IPS-15b (cell line): ENCODE measurements around the gene UBALD2.
A peak's percentile ranks its signal among the peaks of the same experiment; 100 is the strongest.
"Not testable (repeated sequence)": the region's sequence is repeated elsewhere in the genome, so short reads cannot be mapped to it uniquely, and the experiment has no call there.

ENCODE experiments used
- H3K27me3 ChIP-seq: one replicate; pipeline ENCODE4 v1.6.1; 2013; ENCODE audit warnings: low read length; ENCODE audit not compliant: control insufficient read depth, insufficient read depth
- H3K36me3 ChIP-seq: one replicate; pipeline ENCODE4 v1.6.1; 2013; ENCODE audit warnings: low read length; ENCODE audit not compliant: control insufficient read depth, insufficient read depth
- H3K4me1 ChIP-seq: one replicate; pipeline ENCODE4 v1.6.1; 2013; ENCODE audit warnings: mild to moderate bottlenecking, low read length; ENCODE audit not compliant: control insufficient read depth, insufficient read depth
- H3K4me3 ChIP-seq: one replicate; pipeline ENCODE4 v1.5.1; 2013; ENCODE audit warnings: low read depth, low read length
- H3K9ac ChIP-seq: one replicate; pipeline ENCODE4 v1.6.1; 2013; ENCODE audit warnings: low read depth, mild to moderate bottlenecking, low read length
- H3K9me3 ChIP-seq: one replicate; pipeline ENCODE4 v1.6.1; 2013; ENCODE audit warnings: mild to moderate bottlenecking, low read length; ENCODE audit not compliant: control insufficient read depth, insufficient read depth

The UBALD2 gene

DNA sequence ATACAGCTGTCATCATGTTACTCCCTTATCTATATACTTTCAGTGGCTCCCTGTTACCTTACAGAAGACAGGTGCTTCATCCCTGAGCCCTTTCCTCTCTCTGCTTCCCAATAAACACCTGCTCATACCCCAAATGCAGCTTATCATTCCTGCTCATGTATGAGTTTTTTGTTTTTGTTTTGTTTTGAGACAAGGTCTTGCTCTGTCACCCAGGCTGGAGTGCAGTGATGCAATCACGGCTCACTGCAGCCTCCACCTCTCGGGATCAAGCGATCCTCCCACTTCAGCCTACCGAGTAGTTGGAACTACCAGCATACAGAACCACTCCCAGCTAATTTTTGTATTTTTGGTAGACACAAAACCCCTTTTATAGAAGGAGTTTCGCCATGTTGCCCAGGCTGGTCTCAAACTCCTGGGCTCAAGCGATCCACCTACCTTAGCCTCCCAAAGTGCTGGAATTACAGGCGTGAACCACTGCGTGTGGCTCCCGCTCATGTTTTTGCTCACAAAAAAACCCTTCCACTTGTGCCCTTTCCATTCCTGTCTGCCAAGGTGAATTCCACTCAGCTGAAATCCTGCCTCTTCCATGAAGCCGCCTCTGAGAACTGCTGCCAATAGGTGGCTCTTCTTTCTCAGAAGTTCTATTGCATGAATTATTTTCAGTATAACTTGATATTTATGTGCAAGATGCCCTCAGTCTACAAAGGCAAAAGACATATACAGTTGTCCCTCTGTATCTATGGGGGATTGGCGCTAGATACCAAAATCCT lies 16.9 kb upstream of the UBALD2 start:
- Histone ChIP-seq H3K4me1 (peaks cover 2% of the 10 kb centered on the region), H3K9ac (no peak overlapping the region), H3K27me3 (no peaks in the 10 kb centered on the region), H3K9me3 (no peaks in the 10 kb centered on the region), H3K4me3 (no peak overlapping the region), H3K36me3 (no peaks in the 10 kb centered on the region)

DNA sequence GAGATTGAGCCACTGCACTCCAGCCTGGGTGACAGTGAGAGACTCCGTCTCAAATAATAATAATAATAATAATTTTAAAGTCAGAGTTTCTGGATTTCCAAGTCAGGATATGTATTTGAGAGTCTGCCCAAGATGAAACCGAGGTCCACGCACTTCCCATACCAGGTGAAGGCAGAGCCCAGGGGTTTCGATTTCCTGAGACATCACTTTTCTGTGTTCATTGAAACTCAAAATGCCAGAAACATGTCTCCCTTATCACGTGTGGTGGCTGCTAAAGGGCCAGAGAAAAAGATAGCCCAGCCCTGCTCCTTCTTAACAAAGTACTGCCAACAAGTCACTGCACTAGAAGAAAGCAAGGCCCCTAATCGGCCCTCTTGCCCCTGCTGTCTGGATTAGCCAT lies 15.0 kb upstream of the UBALD2 start:
- no peaks in the 10 kb centered on the region for H3K9me3 ChIP-seq
- H3K4me3 ChIP-seq = no peak overlapping the region
- H3K27me3 ChIP-seq = no peaks in the 10 kb centered on the region
- H3K4me1 ChIP-seq = peaks cover 2% of the 10 kb centered on the region
- no peak overlapping the region for H3K9ac ChIP-seq
- H3K36me3 ChIP-seq = no peaks in the 10 kb centered on the region

DNA sequence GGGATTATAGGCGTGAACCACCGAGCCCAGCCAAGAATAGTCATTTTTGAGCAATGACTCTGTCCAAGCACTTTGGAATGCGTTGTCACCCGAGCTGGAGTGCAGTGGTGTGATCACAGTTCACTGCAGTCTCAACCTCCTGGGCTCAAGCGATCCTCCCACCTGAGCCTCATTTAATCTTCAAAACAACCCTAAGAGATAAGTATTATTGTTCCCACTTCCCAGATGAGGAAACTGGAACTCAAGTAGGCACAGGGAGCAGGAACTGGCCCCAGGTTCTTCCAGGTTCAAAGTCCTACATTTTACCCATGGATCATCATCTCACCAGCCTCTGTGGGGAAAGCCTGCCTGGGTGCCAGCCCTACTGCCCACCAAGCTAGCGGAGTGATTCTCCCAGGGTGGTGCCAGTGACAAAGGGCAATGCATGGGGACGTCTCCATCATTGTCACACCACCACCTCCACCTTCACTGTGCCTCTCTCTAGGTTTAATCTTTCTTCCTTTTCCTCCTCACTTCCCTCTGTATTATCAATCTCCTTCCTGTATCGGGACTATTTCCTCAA lies 13.6 kb upstream of the UBALD2 start:
- H3K4me3 ChIP-seq = no peak overlapping the region
- H3K36me3 ChIP-seq = no peaks in the 10 kb centered on the region
- H3K9me3 ChIP-seq = no peaks in the 10 kb centered on the region
- no peak overlapping the region for H3K9ac ChIP-seq
- H3K4me1 ChIP-seq = no peaks in the 10 kb centered on the region
- H3K27me3 ChIP-seq = no peaks in the 10 kb centered on the region

GRCh38 chr17:76252040-76252954 lies 12.9 kb upstream of the UBALD2 start:
- Histone ChIP-seq H3K9ac (no peak overlapping the region), H3K36me3 (no peaks in the 10 kb centered on the region), H3K27me3 (no peaks in the 10 kb centered on the region), H3K4me1 (no peaks in the 10 kb centered on the region), H3K9me3 (no peaks in the 10 kb centered on the region), H3K4me3 (no peak overlapping the region)

DNA sequence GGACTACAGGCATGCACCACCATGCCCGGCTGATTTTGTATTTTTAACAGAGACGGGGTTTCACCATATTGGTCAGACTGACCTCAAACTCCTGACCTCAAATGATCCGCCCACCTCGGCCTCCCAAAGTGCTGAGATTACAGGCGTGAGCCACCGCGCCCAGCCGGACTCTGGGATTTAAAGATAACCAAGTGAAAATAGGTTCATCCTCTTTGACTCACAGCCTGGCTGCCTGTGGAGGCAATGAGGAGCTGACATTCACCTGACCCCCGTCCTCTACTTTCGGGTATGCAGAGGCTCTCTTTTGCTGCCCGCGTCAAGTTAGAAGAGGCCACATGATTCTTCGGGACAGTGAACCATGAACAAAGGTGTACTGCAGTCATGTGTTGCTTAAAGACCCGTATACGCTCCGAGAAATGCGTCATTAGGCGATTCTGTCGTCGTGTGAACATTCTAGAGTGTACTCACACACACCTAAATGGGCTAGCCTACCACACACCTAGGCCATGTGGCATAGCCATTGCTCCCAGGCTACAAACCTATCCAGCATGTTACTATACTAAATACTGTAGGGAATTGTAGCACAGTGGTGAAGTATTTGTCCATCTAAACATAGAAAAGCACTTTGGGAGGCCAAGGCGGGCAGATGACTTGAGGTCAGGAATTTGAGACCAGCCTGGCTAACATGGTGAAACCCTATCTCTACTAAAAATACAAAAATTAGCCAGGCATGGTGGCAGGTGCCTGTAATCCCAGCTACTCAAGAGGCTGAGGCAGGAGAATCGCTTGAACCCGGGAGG lies 12.0 kb upstream of the UBALD2 start:
- not testable (repeated sequence) for H3K36me3 ChIP-seq, H3K9ac ChIP-seq, H3K27me3 ChIP-seq, H3K4me3 ChIP-seq, H3K9me3 ChIP-seq, H3K4me1 ChIP-seq

DNA sequence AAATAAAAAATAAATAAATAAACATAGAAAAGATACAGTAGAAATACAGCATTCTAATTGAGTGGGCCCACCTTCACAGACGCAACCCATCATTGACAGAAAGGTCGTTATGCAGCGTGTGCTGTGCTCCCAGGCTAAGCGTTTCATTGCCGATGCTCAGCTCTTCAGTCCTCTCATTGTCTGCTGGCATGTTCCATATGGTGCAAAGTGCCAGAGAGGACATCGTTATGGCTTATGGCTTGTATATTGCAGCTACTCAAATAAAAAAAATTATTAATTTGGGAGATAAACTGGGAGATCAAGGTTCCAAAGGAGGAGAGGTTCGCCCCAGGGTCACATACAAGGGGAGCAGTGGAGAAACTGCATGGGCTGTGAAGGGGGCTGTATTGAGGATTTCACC lies 11.3 kb upstream of the UBALD2 start:
- Histone ChIP-seq H3K4me3 (no peak overlapping the region), H3K9me3 (no peaks in the 10 kb centered on the region), H3K4me1 (no peaks in the 10 kb centered on the region)

GRCh38 chr17:76254275-76254674 lies 10.9 kb upstream of the UBALD2 start:
- Histone ChIP-seq H3K9me3 (no peaks in the 10 kb centered on the region), H3K9ac (no peak overlapping the region), H3K27me3 (no peaks in the 10 kb centered on the region), H3K4me1 (no peaks in the 10 kb centered on the region), H3K4me3 (no peak overlapping the region), H3K36me3 (no peaks in the 10 kb centered on the region)

More for the DNA sequence above, 11.3 kb upstream of the UBALD2 start:
- H3K36me3 ChIP-seq = no peaks in the 10 kb centered on the region
- H3K27me3 ChIP-seq = no peaks in the 10 kb centered on the region
- H3K9ac ChIP-seq = no peak overlapping the region

DNA sequence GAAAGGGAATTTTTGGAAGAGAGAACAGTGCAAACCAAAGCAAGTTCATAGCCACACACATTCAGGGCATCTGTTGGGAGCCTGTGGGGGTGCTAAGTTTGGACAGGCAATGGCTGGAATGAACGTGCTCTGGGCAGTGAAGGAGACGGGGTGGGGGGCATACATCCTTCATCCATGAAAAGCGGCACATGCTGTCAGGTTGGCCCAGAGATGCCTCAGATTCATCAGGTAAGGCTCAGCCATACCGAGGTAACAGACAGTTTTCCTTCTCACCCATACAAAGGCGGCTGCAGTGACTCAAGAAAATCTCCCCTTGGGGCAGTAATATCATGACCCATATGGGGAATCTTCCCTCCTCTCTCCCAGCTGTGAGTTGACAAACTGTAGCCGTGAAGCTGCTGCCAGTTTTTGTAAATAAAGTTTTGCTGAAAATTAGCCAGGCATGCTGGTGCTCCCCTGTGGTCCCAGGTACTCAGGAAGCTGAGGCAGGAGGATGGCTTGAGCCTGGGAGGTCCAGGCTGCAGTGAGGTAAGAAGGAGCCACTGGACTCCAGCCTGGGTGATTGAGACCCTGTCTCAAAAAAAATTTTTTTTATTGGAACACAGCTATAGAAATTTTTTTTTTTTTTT lies 9.2 kb upstream of the UBALD2 start:
- H3K4me1 ChIP-seq = no peaks in the 10 kb centered on the region
- H3K9me3 ChIP-seq = no peaks in the 10 kb centered on the region
- H3K27me3 ChIP-seq = no peaks in the 10 kb centered on the region
- no peaks in the 10 kb centered on the region for H3K36me3 ChIP-seq
- no peak overlapping the region for H3K4me3 ChIP-seq
- H3K9ac ChIP-seq = no peak overlapping the region

GRCh38 chr17:76256430-76257050 lies 8.6 kb upstream of the UBALD2 start:
- H3K4me3 ChIP-seq, H3K36me3 ChIP-seq, H3K9ac ChIP-seq, H3K27me3 ChIP-seq, H3K9me3 ChIP-seq, H3K4me1 ChIP-seq: not testable (repeated sequence)

- Histone ChIP-seq H3K36me3 (no peaks in the 10 kb centered on the region), H3K9me3 (no peaks in the 10 kb centered on the region), H3K27me3 (no peaks in the 10 kb centered on the region), H3K9ac (no peak overlapping the region), H3K4me3 (no peak overlapping the region), H3K4me1 (peaks cover 4% of the 10 kb centered on the region)
Observed at GRCh38 chr17:76260220-76260619, 4.9 kb upstream of the UBALD2 start.

DNA sequence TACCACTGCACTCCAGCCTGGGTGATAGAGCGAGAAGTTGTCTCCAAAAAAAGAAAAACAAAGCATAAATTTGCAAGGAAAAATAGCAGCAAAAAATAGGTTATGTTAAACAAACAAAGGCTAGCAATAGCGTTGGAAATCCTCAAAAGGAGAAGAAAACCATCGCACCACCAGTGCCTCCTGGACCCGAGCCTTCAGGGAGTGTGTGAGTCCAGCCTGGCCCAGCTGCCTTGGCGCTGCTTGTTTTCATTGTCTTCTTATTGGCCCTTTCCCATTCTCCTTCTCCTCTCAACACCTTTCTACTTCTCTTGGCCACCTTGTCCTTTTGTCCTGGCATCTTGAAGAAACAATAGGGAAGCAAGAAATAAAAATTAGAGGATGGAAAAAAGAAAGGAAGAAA lies 4.5 kb upstream of the UBALD2 start:
- no peaks in the 10 kb centered on the region for H3K9me3 ChIP-seq
- no peaks in the 10 kb centered on the region for H3K27me3 ChIP-seq
- H3K9ac ChIP-seq = peak overlapping the region; percentile 3
- peaks cover 4% of the 10 kb centered on the region for H3K4me1 ChIP-seq
- no peak overlapping the region for H3K4me3 ChIP-seq
- no peaks in the 10 kb centered on the region for H3K36me3 ChIP-seq
